MCF 10A (cell line): ENCODE data around the gene RBCK1. TPM values are rescaled to one million over a fixed set of nuclear protein-coding genes. Genes with fewer than 3 reads are reported as not detected.

Experiments used
- BruUV-seq: library from RNA; stranded (reverse); fragments of 400-500 nt; replicated peaks from 2 replicates; lab custom pipeline; 2021; lab: Mats Ljungman, UMichigan
- CTCF ChIA-PET: fragments of 300-600 bp; sonication (Branson Sonifier 250); formaldehyde crosslinking; extraction: SDS; loops from one replicate; lab custom pipeline; 2021; ENCODE audit warnings: antibody characterized with exemption, inconsistent platforms; lab: Yijun Ruan, JAX
- POLR2A ChIA-PET: fragments of 300-600, 350-650 bp; sonication (Branson Sonifier 250); formaldehyde crosslinking; extraction: SDS; loops from one replicate; lab custom pipeline; 2020; ENCODE audit warnings: antibody characterized with exemption, inconsistent platforms; lab: Yijun Ruan, JAX
- DNase-seq: peaks from one replicate; pipeline ENCODE4 v3.0.0-alpha.2; 2018; ENCODE audit not compliant: unreplicated experiment
- H3K27ac Mint-ChIP-seq: one replicate; pipeline ENCODE4 v1.8.0; 2022; ENCODE audit warnings: mild to moderate bottlenecking, low read depth, mixed read lengths; ENCODE audit not compliant: unreplicated experiment
- H3K27me3 Mint-ChIP-seq: one replicate; pipeline ENCODE4 v1.8.0; 2022; ENCODE audit warnings: mixed read lengths; ENCODE audit not compliant: insufficient read depth, unreplicated experiment
- H3K36me3 Mint-ChIP-seq: one replicate; pipeline ENCODE4 v1.8.0; 2022; ENCODE audit warnings: mild to moderate bottlenecking, moderate library complexity, mixed read lengths; ENCODE audit not compliant: insufficient read depth, unreplicated experiment
- H3K4me1 Mint-ChIP-seq: one replicate; pipeline ENCODE4 v1.8.0; 2022; ENCODE audit warnings: mixed read lengths; ENCODE audit not compliant: insufficient read depth, unreplicated experiment
- H3K4me3 Mint-ChIP-seq: one replicate; pipeline ENCODE4 v1.8.0; 2022; ENCODE audit warnings: mild to moderate bottlenecking, moderate library complexity, mixed read lengths; ENCODE audit not compliant: unreplicated experiment
- H3K9me3 Mint-ChIP-seq: one replicate; pipeline ENCODE4 v1.8.0; 2022; ENCODE audit warnings: mixed read lengths; ENCODE audit not compliant: unreplicated experiment
- intact Hi-C: fragments of 100-400 bp; cut with micrococcal nuclease; formaldehyde crosslinking; loops from 2 replicates; pipeline ENCODE4 v1.14.1; 2022
- total RNA-seq: library from RNA; stranded (reverse); gene quantifications from 2 replicates; pipeline ENCODE4 v1.2.3, GENCODE V29; 2022
- TF ChIP-seq, protein P1 (sequence below): fragments of 200-600 bp; IDR thresholded peaks from one replicate; pipeline ENCODE4 v1.8.0; 2022; ENCODE audit warnings: antibody characterized with exemption, mild to moderate bottlenecking; ENCODE audit not compliant: unreplicated experiment

RBCK1 gene
- total RNA-seq, 1 experiment from 2014 or later: 353 TPM

DNA sequence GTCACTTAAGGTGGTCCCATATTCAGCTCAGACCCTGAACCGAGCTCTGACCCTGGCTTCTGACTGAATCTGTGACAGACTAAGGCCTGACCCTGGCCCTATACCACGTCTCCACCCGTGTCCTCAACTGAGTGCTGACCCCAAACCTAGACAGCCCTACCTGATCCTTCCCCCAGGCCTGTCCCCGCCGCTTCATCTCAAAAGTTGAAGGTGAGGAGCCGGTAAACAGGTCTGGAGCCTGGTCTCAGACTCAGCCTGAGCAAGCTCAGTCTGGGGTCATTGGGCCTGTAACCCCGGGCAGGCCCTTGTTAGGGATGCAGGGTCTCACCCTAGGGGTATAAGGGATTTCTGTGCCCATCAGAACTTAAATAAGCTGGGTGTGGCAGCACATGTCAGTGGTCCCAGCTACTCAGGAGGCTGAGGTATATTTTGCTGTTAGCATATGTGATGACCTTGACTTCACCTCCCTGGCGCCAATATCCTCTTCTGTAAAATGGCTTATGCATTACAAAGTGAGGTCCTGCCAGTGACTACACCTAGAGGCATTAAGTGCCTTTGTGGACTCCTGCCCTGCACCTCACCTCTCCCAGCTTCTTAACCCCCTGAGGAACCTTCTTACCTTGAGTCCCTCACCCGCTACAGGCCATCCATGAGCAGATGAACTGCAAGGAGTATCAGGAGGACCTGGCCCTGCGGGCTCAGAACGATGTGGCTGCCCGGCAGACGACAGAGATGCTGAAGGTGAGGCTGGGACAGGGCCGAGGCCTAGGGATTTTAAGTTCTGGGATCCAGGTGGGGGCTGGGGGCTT, 20.0 kb downstream of the RBCK1 start:
- CTCF ChIA-PET: interaction anchor here (1.0 to 10.0 kb wide), 5 partner anchors 21 to 328 kb away, joined by 4 to 118 read pairs (median 5); no protein-coding TSS in a partner anchor
- TF ChIP-seq, protein P1, sequence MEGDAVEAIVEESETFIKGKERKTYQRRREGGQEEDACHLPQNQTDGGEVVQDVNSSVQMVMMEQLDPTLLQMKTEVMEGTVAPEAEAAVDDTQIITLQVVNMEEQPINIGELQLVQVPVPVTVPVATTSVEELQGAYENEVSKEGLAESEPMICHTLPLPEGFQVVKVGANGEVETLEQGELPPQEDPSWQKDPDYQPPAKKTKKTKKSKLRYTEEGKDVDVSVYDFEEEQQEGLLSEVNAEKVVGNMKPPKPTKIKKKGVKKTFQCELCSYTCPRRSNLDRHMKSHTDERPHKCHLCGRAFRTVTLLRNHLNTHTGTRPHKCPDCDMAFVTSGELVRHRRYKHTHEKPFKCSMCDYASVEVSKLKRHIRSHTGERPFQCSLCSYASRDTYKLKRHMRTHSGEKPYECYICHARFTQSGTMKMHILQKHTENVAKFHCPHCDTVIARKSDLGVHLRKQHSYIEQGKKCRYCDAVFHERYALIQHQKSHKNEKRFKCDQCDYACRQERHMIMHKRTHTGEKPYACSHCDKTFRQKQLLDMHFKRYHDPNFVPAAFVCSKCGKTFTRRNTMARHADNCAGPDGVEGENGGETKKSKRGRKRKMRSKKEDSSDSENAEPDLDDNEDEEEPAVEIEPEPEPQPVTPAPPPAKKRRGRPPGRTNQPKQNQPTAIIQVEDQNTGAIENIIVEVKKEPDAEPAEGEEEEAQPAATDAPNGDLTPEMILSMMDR: no peak
- Mint-ChIP-seq H3K27ac (no peak overlapping the region), H3K27me3 (no peaks in the 10 kb centered on the region), H3K9me3 (no peaks in the 10 kb centered on the region), H3K36me3 (peaks cover 68% of the 10 kb centered on the region), H3K4me1 (no peaks in the 10 kb centered on the region), H3K4me3 (no peak overlapping the region)
- POLR2A ChIA-PET: interaction anchor here (0.8 to 1.2 kb wide), 5 partner anchors 17 to 80 kb away, joined by 3 to 6 read pairs (median 3); no protein-coding TSS in a partner anchor
- intact Hi-C loops: no loop called here
- no TSS peak for BruUV-seq
- DNase-seq: no peak

DNA sequence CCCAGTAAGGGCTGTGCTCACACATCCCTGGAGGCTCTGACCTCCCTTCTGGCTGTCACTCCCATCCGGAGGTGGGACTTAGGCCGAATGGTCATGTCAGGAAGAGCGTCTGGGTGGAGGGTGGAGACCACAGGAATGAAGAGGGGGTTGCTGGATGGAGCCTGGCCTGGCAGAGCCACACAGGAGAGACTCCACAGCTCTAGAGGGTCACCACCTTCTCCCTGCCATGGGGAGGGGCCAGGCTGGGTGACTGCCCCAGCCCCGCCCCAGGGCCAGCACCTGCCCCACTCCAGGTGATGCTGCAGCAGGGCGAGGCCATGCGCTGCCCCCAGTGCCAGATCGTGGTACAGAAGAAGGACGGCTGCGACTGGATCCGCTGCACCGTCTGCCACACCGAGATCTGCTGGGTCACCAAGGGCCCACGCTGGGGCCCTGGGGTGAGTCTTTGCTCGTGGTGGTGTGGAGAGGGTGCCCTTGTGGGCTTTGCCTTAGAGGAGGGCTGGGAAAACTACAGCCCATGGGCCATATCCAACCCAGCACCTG, 20.6 kb downstream of the RBCK1 start:
- TF ChIP-seq, protein P1: no peak
- Mint-ChIP-seq H3K27me3 (no peaks in the 10 kb centered on the region), H3K4me1 (peaks cover 6% of the 10 kb centered on the region), H3K36me3 (peaks cover 69% of the 10 kb centered on the region), H3K27ac (no peak overlapping the region), H3K4me3 (no peak overlapping the region), H3K9me3 (no peaks in the 10 kb centered on the region)
- POLR2A ChIA-PET: interaction anchor here (1.1 to 1.2 kb wide), 2 partner anchors 26 to 66 kb away, joined by 4 to 6 read pairs; no protein-coding TSS in a partner anchor
- CTCF ChIA-PET: interaction anchor here (0.6 to 10.0 kb wide), 5 partner anchors 17 to 311 kb away, joined by 3 to 118 read pairs (median 5); no protein-coding TSS in a partner anchor
- no TSS peak for BruUV-seq
- DNase-seq: no peak
- intact Hi-C loops: no loop called here

DNA sequence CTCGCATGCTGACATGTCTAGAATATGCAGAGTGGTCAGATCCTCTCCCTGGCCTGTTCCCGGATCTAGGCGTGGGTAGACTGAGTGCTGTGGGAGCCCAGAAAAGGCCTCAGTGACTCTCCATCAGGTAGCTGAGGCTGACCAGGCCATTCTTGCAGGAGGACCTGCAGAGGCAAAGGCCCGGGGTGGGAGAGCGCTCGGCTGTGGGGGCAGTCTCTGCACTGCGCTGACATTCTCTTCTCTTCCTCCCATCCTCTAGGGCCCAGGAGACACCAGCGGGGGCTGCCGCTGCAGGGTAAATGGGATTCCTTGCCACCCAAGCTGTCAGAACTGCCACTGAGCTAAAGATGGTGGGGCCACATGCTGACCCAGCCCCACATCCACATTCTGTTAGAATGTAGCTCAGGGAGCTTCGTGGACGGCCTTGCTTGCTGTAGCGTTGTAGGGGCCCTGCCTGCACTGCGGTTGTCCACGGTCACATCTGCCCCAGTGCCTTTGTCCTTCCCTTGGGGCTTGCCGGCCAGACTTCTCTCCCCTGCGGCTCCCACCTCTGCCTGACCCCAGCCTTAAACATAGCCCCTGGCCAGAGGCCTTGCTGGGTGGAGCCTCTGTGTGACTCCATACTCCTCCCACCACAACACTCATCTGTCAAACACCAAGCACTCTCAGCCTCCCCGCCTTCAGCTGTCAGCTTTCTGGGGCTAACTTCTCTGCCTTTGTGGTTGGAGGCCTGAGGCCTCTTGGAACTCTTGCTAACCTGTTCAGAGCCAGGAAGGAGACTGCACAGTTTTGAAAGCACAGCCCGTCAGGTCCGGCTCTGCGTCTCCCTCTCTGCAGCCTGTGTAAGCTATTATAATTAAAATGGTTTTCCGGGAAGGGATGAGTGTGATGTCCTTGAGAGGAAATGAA, 22.2 kb downstream of the RBCK1 start:
- TF ChIP-seq, protein P1: no peak
- no peaks in the 10 kb centered on the region for H3K9me3 Mint-ChIP-seq
- DNase-seq: no peak
- POLR2A ChIA-PET: interaction anchor here (1.0 to 2.8 kb wide), 6 partner anchors 7 to 76 kb away, joined by 3 to 20 read pairs (median 4); no protein-coding TSS in a partner anchor
- H3K36me3 Mint-ChIP-seq: peaks cover 70% of the 10 kb centered on the region
- H3K27ac Mint-ChIP-seq: no peak overlapping the region
- no peaks in the 10 kb centered on the region for H3K27me3 Mint-ChIP-seq
- no peak overlapping the region for H3K4me3 Mint-ChIP-seq
- CTCF ChIA-PET: interaction anchor here (0.6 to 10.0 kb wide), 18 partner anchors 8 to 309 kb away, joined by 3 to 118 read pairs (median 5); no protein-coding TSS in a partner anchor
- H3K4me1 Mint-ChIP-seq: peaks cover 7% of the 10 kb centered on the region
- BruUV-seq: no TSS peak
- intact Hi-C loops: loop anchor here (2.0 kb wide), 1 partner anchor 68 kb away; no protein-coding TSS in a partner anchor
